Karpas-422 (cell line): ENCODE results near the gene GHR. TPM values are rescaled to one million over a fixed set of nuclear protein-coding genes. Genes with fewer than 3 reads are reported as not detected.

Experiments
- DNase-seq: peaks from one replicate; pipeline ENCODE4 v3.0.0-alpha.2; 2015
- H2AFZ ChIP-seq: fragments of 200-600 bp; sonication (generic); 2 replicates; pipeline ENCODE4 v1.6.1; 2014; ENCODE audit warnings: antibody characterized with exemption, low read length, mixed read lengths
- H3K27ac ChIP-seq: fragments of 200-600 bp; sonication (generic); 2 replicates; pipeline ENCODE4 v1.5.1; 2014; ENCODE audit warnings: mild to moderate bottlenecking, low read length, moderate library complexity
- H3K27me3 ChIP-seq: fragments of 200-600 bp; sonication (generic); 2 replicates; pipeline ENCODE4 v1.6.1; 2014; ENCODE audit warnings: low read length, mixed read lengths
- H3K36me3 ChIP-seq: fragments of 200-600 bp; sonication (generic); 2 replicates; pipeline ENCODE4 v1.6.1; 2014; ENCODE audit warnings: low read length, mixed read lengths; ENCODE audit not compliant: insufficient read depth
- H3K4me1 ChIP-seq: fragments of 200-600 bp; sonication (generic); 2 replicates; pipeline ENCODE4 v1.6.1; 2014; ENCODE audit warnings: mild to moderate bottlenecking, low read length, mixed read lengths
- H3K4me2 ChIP-seq: fragments of 200-600 bp; sonication (generic); 2 replicates; pipeline ENCODE4 v1.6.1; 2014; ENCODE audit warnings: low read length, low read depth, mild to moderate bottlenecking; ENCODE audit not compliant: poor library complexity, severe bottlenecking
- H3K4me3 ChIP-seq: fragments of 200-600 bp; sonication (generic); 2 replicates; pipeline ENCODE4 v1.5.1; 2014; ENCODE audit warnings: mild to moderate bottlenecking, antibody characterized with exemption, low read length, mixed read lengths
- H3K79me2 ChIP-seq: fragments of 200-600 bp; sonication (generic); 2 replicates; pipeline ENCODE4 v1.6.1; 2014; ENCODE audit warnings: mild to moderate bottlenecking, low read length, mixed read lengths
- H3K9ac ChIP-seq: fragments of 200-600 bp; sonication (generic); 2 replicates; pipeline ENCODE4 v1.6.0; 2014; ENCODE audit warnings: low read length
- H3K9me2 ChIP-seq: fragments of 200-600 bp; sonication (generic), shearing (Covaris generic); replicated peaks from 2 replicates; pipeline ENCODE4 v1.6.0; 2014; ENCODE audit warnings: mild to moderate bottlenecking, low read length, moderate library complexity; ENCODE audit not compliant: insufficient read depth
- H3K9me3 ChIP-seq: fragments of 300-700, 200-600 bp; sonication (generic); 2 replicates; pipeline ENCODE4 v1.6.1; 2014; ENCODE audit warnings: low read length, mixed read lengths
- H4K20me1 ChIP-seq: fragments of 200-600 bp; sonication (generic); 2 replicates; pipeline ENCODE4 v1.6.1; 2014; ENCODE audit warnings: mild to moderate bottlenecking, antibody characterized with exemption, low read length, low read depth; ENCODE audit not compliant: insufficient read depth
- total RNA-seq: library from RNA; depleted of rRNA; stranded (reverse); fragments of >200 nt; shearing (Covaris generic); gene quantifications from 2 replicates; pipeline ENCODE4 v1.2.3, GENCODE V29; 2014; ENCODE audit warnings: low replicate concordance

Gene GHR
- total RNA-seq, 1 experiment from 2014 or later = not detected

GRCh38 chr5:42553461-42553860 lies 130.2 kb downstream of the GHR start:
- Histone ChIP-seq H4K20me1 (no peaks in the 10 kb centered on the region), H3K9ac (no peak overlapping the region), H3K27ac (no peak overlapping the region), H3K4me2 (no peak overlapping the region), H3K9me2 (no peaks in the 10 kb centered on the region), H3K4me3 (no peak overlapping the region), H2AFZ (no peak overlapping the region), H3K79me2 (no peaks in the 10 kb centered on the region), H3K27me3 (no peaks in the 10 kb centered on the region), H3K4me1 (no peaks in the 10 kb centered on the region), H3K36me3 (no peaks in the 10 kb centered on the region), H3K9me3 (no peaks in the 10 kb centered on the region)
- no peak for DNase-seq

GRCh38 chr5:42555010-42555409 lies 131.8 kb downstream of the GHR start:
- H3K79me2 ChIP-seq = no peaks in the 10 kb centered on the region
- H3K9me2 ChIP-seq = no peaks in the 10 kb centered on the region
- no peak overlapping the region for H3K27ac ChIP-seq
- no peak overlapping the region for H3K9ac ChIP-seq
- H4K20me1 ChIP-seq = no peaks in the 10 kb centered on the region
- H3K9me3 ChIP-seq = no peaks in the 10 kb centered on the region
- no peak overlapping the region for H2AFZ ChIP-seq
- H3K36me3 ChIP-seq = no peaks in the 10 kb centered on the region
- no peak for DNase-seq
- no peaks in the 10 kb centered on the region for H3K4me1 ChIP-seq
- H3K27me3 ChIP-seq = no peaks in the 10 kb centered on the region
- no peak overlapping the region for H3K4me2 ChIP-seq
- no peak overlapping the region for H3K4me3 ChIP-seq

- Histone ChIP-seq H3K4me1 (no peaks in the 10 kb centered on the region), H3K9ac (no peak overlapping the region), H3K4me3 (no peak overlapping the region), H3K9me3 (no peaks in the 10 kb centered on the region), H3K27me3 (no peaks in the 10 kb centered on the region), H3K36me3 (no peaks in the 10 kb centered on the region), H3K79me2 (no peaks in the 10 kb centered on the region), H3K9me2 (no peaks in the 10 kb centered on the region), H3K4me2 (no peak overlapping the region), H3K27ac (no peak overlapping the region), H2AFZ (no peak overlapping the region), H4K20me1 (no peaks in the 10 kb centered on the region)
- DNase-seq = no peak
These were observed 132.6 kb downstream of the GHR start for GRCh38 chr5:42555797-42556196.

- H4K20me1 ChIP-seq = no peaks in the 10 kb centered on the region
- no peak overlapping the region for H3K4me2 ChIP-seq
- H2AFZ ChIP-seq = no peak overlapping the region
- H3K9me2 ChIP-seq = no peaks in the 10 kb centered on the region
- no peaks in the 10 kb centered on the region for H3K36me3 ChIP-seq
- DNase-seq = peak; percentile 27
- no peaks in the 10 kb centered on the region for H3K79me2 ChIP-seq
- H3K4me1 ChIP-seq = no peaks in the 10 kb centered on the region
- H3K27me3 ChIP-seq = no peaks in the 10 kb centered on the region
- no peak overlapping the region for H3K4me3 ChIP-seq
- H3K9ac ChIP-seq = no peak overlapping the region
- H3K27ac ChIP-seq = no peak overlapping the region
- H3K9me3 ChIP-seq = no peaks in the 10 kb centered on the region
These were observed 134.4 kb downstream of the GHR start for GRCh38 chr5:42557689-42558088.

- no peak overlapping the region for H3K4me2 ChIP-seq
- no peaks in the 10 kb centered on the region for H3K36me3 ChIP-seq
- no peak overlapping the region for H3K4me3 ChIP-seq
- H3K9ac ChIP-seq = no peak overlapping the region
- H2AFZ ChIP-seq = no peak overlapping the region
- no peaks in the 10 kb centered on the region for H3K4me1 ChIP-seq
- no peaks in the 10 kb centered on the region for H4K20me1 ChIP-seq
- no peaks in the 10 kb centered on the region for H3K9me2 ChIP-seq
- no peaks in the 10 kb centered on the region for H3K9me3 ChIP-seq
- no peaks in the 10 kb centered on the region for H3K27me3 ChIP-seq
- peak; percentile 14 for DNase-seq
- no peak overlapping the region for H3K27ac ChIP-seq
- no peaks in the 10 kb centered on the region for H3K79me2 ChIP-seq
These were observed 138.4 kb downstream of the GHR start for GRCh38 chr5:42561656-42562055.

GRCh38 chr5:42564689-42565356 lies 141.6 kb downstream of the GHR start:
- H3K4me3 ChIP-seq = no peak overlapping the region
- no peaks in the 10 kb centered on the region for H3K9me2 ChIP-seq
- no peaks in the 10 kb centered on the region for H3K4me1 ChIP-seq
- H2AFZ ChIP-seq = no peak overlapping the region
- H3K9me3 ChIP-seq = no peaks in the 10 kb centered on the region
- no peak overlapping the region for H3K27ac ChIP-seq
- H3K9ac ChIP-seq = no peak overlapping the region
- 0 out of 2 replicates have a peak, but pooled peaks cover 2% of the 10 kb centered on the region for H3K27me3 ChIP-seq
- H4K20me1 ChIP-seq = no peaks in the 10 kb centered on the region
- peak; percentile 32 for DNase-seq
- H3K79me2 ChIP-seq = no peaks in the 10 kb centered on the region
- no peaks in the 10 kb centered on the region for H3K36me3 ChIP-seq
- no peak overlapping the region for H3K4me2 ChIP-seq

GRCh38 chr5:42566652-42567295 lies 143.5 kb downstream of the GHR start:
- Histone ChIP-seq H3K4me1 (no peaks in the 10 kb centered on the region), H3K36me3 (no peaks in the 10 kb centered on the region), H4K20me1 (no peaks in the 10 kb centered on the region)

GRCh38 chr5:42569325-42569724 lies 146.1 kb downstream of the GHR start:
- DNase-seq = no peak
- Histone ChIP-seq H3K9ac (no peak overlapping the region), H3K36me3 (no peaks in the 10 kb centered on the region), H3K4me3 (no peak overlapping the region), H3K27me3 (0 out of 2 replicates have a peak, but pooled peaks cover 2% of the 10 kb centered on the region), H3K27ac (no peak overlapping the region), H3K9me3 (no peaks in the 10 kb centered on the region), H3K4me2 (no peak overlapping the region), H3K4me1 (no peaks in the 10 kb centered on the region), H2AFZ (no peak overlapping the region), H4K20me1 (no peaks in the 10 kb centered on the region), H3K9me2 (no peaks in the 10 kb centered on the region), H3K79me2 (no peaks in the 10 kb centered on the region)

More at GRCh38 chr5:42566652-42567295, 143.5 kb downstream of the GHR start:
- no peak for DNase-seq
- H3K4me2 ChIP-seq = no peak overlapping the region
- H2AFZ ChIP-seq = no peak overlapping the region
- H3K27me3 ChIP-seq = 0 out of 2 replicates have a peak, but pooled peaks cover 2% of the 10 kb centered on the region
- no peaks in the 10 kb centered on the region for H3K79me2 ChIP-seq
- H3K9ac ChIP-seq = no peak overlapping the region
- no peaks in the 10 kb centered on the region for H3K9me2 ChIP-seq
- H3K27ac ChIP-seq = no peak overlapping the region
- no peak overlapping the region for H3K4me3 ChIP-seq
- no peaks in the 10 kb centered on the region for H3K9me3 ChIP-seq
